ENCODE data around the gene SSU72. TPM values are rescaled to one million over a fixed set of nuclear protein-coding genes. Genes with fewer than 3 reads are reported as not detected.

Gene SSU72
- total and polyA plus RNA-seq, 5 donors, result 112 to 130 (median 113) TPM

DNA sequence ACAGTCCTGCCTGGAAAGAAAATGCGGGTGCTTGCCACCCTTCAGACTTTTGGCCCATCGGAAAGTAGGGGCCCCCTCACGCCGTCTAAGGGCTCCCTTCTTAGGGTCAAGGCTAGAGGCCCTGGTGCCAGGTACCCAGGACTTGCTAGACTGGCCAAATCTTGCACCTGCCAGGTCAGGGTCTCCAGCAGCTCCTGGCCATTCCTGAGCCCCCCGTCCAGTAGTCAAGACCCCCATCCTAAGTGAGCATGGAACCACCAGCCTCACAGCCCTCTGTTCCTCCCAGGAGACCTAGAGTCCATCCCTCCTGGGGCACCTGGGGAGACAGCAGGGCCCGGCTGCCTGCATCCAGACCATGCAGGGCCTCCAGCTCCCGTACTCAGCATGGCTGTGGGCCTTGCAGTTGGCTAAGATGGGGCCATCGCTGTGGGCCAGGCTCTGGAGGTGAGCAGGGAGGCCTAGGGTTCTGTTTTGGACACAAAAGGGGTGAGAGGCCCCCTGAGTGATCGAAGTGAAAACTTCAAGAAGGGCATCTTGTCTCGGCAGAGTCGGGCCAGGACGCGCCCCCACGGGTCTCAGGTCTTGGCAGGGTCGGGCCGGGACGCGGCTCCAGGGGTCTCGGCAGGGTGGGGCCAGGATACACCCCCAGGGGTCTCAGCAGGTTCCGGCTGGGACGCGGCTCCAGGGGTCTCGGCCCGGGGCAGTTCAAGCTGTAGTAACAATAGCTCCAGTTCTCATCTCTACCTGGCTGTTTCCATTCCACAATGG, 19.4 kb upstream of the SSU72 start:
- 83% methylated on average over 24 of the region's 24 CpGs for WGBS
- ATAC-seq, result peak in 1 of 2 donors; percentile 10
- H3K27ac ChIP-seq (ENCODE audit: low read length), result no peak overlapping the region
- peak in 1 of 3 donors; percentile 8 for DNase-seq
- no peaks in the 10 kb centered on the region for H3K4me1 ChIP-seq (ENCODE audit: control insufficient read depth, insufficient read depth, low read length)
- H3K27me3 ChIP-seq (ENCODE audit: control insufficient read depth, insufficient read depth), result no peaks in the 10 kb centered on the region
- intact Hi-C loops (cut with DNase I), result no loop called here
- H3K4me3 ChIP-seq (ENCODE audit: low read length), result no peak overlapping the region
- no peaks in the 10 kb centered on the region for H3K9me3 ChIP-seq (ENCODE audit: control insufficient read depth, low read length)

DNA sequence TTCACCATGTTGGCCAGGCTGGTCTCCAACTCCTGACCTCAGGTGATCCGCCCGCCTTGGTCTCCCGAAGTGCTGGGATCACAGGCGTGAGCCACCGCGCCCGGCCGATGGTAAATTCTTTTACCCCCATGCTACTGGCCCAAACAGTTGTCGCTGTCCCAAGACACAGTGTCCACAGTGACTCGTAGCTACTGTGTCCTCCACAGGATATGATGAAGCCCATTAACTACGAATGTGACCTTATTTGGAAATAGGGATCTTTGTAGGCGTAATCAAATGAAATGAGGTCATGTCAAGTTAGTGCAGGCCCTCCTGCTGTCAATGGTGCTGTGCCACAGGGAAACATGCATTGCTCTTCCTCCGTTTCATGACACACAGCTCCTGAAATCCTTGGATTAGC, 16.8 kb upstream of the SSU72 start:
- intact Hi-C loops (cut with DNase I), result no loop called here
- no peaks in the 10 kb centered on the region for H3K27me3 ChIP-seq (ENCODE audit: control insufficient read depth, insufficient read depth)
- ATAC-seq, result no peak
- DNase-seq, result peak in 1 of 3 donors; percentile 27
- no peak overlapping the region for H3K27ac ChIP-seq (ENCODE audit: low read length)
- WGBS, result 82% methylated on average over 13 of the region's 13 CpGs
- H3K9me3 ChIP-seq (ENCODE audit: control insufficient read depth, low read length), result no peaks in the 10 kb centered on the region
- H3K4me1 ChIP-seq (ENCODE audit: control insufficient read depth, insufficient read depth, low read length), result no peaks in the 10 kb centered on the region
- H3K4me3 ChIP-seq (ENCODE audit: low read length), result no peak overlapping the region

DNA sequence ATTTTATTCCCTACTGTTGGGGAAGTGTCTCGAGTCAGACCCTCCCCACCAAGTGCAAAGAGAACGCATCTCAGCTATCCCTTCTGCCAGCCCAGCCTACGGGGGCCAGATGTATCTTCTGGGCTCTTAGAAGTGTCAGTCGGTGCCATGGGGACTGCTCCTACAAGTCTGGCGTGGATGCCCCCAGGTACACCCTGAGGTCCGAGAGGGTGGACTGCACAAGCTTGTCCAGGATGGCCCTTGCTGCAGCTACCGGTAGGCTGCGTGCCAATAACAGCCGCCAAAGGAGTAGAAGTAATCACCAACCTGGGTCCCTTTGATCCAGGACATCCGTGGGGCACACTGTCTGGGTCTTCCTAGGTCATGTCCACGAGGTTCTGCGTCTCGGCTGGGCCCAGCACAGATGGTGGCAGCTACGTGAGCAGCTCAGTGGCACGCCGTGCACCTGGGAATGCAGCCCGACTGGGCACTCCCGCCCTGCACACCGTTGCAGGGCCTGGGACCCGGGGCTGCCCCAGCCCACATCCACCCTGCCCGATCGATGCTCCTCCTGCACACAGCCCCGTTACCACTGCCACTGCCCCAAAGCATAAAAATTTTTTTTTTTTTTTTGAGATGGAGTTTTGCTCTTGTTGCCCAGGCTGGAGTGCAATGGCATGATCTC, 8.8 kb upstream of the SSU72 start:
- no peaks in the 10 kb centered on the region for H3K27me3 ChIP-seq (ENCODE audit: control insufficient read depth, insufficient read depth)
- H3K27ac ChIP-seq (ENCODE audit: low read length), result no peak overlapping the region
- 84% methylated on average over 23 of the region's 23 CpGs for WGBS
- no peaks in the 10 kb centered on the region for H3K4me1 ChIP-seq (ENCODE audit: control insufficient read depth, insufficient read depth, low read length)
- no peak overlapping the region for H3K4me3 ChIP-seq (ENCODE audit: low read length)
- ATAC-seq, result no peak
- intact Hi-C loops (cut with DNase I), result no loop called here
- peak in 2 of 3 donors; percentile 32 for DNase-seq
- H3K9me3 ChIP-seq (ENCODE audit: control insufficient read depth, low read length), result no peaks in the 10 kb centered on the region

DNA sequence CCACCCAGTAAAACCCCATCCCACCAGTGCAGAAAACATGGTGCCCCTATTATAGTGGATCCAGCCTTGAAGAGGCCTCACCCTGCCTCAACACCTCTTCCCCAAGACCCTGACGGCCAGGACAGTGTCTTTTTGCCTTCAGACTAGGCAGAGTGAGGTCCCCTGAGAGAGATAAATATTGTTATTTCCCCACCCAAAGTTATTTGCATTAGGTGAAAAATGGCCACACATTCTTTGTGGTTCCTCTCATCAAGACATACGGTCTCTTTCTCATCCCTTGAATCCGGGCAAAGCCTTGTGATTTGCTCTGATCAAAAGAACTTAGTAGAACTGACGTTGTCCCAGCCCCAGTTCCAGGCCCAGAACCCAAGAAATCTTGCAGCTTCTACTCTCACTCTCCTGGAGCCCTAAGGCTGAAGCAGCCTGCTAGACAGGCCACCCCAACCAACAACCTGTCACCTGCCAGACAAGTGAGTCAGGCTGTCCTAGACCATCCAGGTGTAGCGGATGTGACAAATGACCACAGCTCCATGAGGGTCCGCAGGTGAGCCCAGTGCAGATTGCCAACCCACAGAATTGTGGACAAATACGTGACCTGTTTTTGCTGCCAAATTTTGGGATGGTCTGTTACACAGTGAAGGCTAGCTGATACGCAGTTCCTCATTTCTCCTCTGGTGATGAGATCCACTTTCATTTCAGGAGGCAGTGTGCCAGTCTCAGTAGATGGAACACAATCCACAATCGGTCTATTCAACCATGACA, 8.1 kb upstream of the SSU72 start:
- no peaks in the 10 kb centered on the region for H3K27me3 ChIP-seq (ENCODE audit: control insufficient read depth, insufficient read depth)
- no peaks in the 10 kb centered on the region for H3K9me3 ChIP-seq (ENCODE audit: control insufficient read depth, low read length)
- ATAC-seq (no peak), DNase-seq (peak in 1 of 3 donors; percentile 2)
- H3K4me1 ChIP-seq (ENCODE audit: control insufficient read depth, insufficient read depth, low read length), result no peaks in the 10 kb centered on the region
- intact Hi-C loops (cut with DNase I), result no loop called here
- no peak overlapping the region for H3K4me3 ChIP-seq (ENCODE audit: low read length)
- 72% methylated on average over 9 of the region's 9 CpGs for WGBS
- no peak overlapping the region for H3K27ac ChIP-seq (ENCODE audit: low read length)

DNA sequence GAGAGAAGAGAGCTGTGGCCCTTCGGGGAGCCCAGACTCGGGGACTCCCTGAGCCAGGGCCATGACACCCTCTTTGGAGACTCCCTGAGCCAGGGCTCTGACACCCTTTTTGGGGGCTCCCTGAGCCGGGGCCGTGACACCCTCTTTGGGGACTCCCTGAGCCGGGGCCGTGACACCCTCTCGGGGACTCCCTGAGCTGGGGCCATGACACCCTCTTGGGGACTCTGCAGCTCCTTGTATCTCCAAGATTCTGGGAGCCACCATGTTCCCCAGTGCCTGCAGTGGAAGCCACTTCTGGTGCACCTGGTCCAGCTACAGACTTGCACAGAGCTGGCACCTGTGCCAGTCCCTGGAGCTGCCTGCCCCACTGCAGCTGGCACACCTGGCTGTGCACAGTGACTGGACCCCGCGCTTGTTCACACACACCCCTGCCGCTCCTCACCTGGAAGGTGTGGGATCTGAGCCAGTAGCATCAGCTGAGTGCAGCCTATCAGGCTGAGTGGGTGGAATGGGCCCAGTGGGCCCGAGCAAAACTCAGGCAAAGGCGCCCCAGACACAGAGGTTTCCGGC, 3.8 kb upstream of the SSU72 start:
- H3K9me3 ChIP-seq (ENCODE audit: control insufficient read depth, low read length), result no peaks in the 10 kb centered on the region
- H3K4me1 ChIP-seq (ENCODE audit: control insufficient read depth, insufficient read depth, low read length), result no peaks in the 10 kb centered on the region
- H3K27ac ChIP-seq (ENCODE audit: low read length), result no peak overlapping the region
- peak in 2 of 3 donors; percentile 13 to 55 for DNase-seq
- H3K27me3 ChIP-seq (ENCODE audit: control insufficient read depth, insufficient read depth), result no peaks in the 10 kb centered on the region
- intact Hi-C loops (cut with DNase I), result no loop called here
- no peak overlapping the region for H3K4me3 ChIP-seq (ENCODE audit: low read length)
- WGBS, result 87% methylated on average over 13 of the region's 13 CpGs
- no peak for ATAC-seq

DNA sequence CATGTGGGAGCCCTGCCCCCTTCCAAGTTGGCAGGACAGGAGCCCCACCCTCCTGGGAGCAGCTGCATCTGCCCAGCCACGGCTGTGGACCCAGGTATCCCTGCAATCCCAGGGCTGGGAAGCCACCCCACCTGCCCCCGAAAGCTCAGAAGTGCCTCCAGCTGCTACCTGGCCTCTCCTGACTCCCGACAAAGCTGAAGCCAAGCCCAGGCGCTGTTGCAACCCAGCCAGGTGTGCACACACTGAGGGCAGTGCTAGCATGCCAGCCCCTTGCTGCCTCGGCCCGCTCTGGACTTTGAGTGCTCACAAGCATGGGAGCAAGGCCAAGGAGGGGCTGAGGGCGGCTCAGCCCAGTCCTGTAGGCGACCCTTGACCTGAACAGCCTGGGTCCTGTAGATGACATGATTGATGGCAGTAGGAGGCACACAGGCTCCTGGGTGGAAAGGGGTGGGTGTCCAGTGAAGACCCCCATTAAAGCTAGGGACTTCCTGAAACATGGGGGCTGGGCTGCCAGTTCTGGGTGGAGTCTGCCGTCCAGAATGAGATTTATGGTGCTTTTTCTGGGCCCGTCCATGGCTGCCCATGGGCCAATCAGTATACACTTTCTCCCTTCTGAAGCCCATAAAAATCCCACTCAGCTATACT, 2.8 kb upstream of the SSU72 start:
- ATAC-seq, result no peak
- peak in 2 of 3 donors; percentile 38 to 51 for DNase-seq
- H3K4me1 ChIP-seq (ENCODE audit: control insufficient read depth, insufficient read depth, low read length), result no peaks in the 10 kb centered on the region
- H3K9me3 ChIP-seq (ENCODE audit: control insufficient read depth, low read length), result no peaks in the 10 kb centered on the region
- intact Hi-C loops (cut with DNase I), result no loop called here
- no peaks in the 10 kb centered on the region for H3K27me3 ChIP-seq (ENCODE audit: control insufficient read depth, insufficient read depth)
- no peak overlapping the region for H3K27ac ChIP-seq (ENCODE audit: low read length)
- 57% methylated on average over 10 of the region's 10 CpGs for WGBS
- H3K4me3 ChIP-seq (ENCODE audit: low read length), result no peak overlapping the region

DNA sequence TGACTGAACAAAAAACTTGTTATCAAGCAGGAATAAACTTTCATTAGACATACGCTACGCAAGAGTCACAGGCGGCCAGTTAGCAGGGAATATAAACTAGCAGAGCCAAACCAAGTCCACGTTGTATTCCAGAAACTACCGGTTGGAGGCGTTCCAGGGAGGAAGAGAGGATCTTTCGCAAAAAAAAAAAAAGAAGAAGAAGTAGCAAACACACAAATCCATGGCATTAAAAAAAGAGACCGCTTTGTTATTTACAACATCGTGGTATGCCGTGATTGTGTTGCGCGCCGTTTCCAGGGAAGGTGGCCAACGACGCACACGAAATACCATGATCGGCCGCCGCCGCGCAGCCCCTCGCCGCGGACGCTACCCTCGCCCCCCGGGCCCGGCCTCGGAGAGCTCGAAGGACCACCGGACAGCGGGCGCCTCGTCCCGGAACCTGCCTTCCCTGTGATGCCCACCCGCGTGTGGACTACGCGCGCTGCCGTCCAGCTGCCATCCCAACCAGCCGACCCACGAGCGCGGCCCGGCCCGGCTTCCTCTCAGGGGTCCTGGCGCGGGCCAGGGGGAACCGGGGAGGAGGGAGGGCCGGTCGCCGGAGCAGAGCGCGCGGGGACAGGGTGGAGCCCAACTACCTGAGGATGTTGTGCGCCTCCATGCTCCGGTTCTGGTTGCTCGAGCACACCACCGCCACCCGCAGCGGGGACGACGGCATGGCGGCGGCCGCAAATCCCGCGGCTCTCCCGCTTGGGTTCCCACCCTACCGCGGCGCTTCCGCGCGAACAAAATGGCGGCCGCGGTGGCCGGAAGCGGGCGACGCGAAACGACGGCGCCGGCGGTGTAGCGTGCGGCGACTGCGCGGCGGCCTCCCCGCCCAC, 581 bp downstream of the SSU72 start:
- Histone ChIP-seq H3K27me3 (ENCODE audit: control insufficient read depth, insufficient read depth) (no peaks in the 10 kb centered on the region), H3K27ac (ENCODE audit: low read length) (peak overlapping the region; percentile 94), H3K9me3 (ENCODE audit: control insufficient read depth, low read length) (no peaks in the 10 kb centered on the region), H3K4me3 (ENCODE audit: low read length) (peak overlapping the region; percentile 74), H3K4me1 (ENCODE audit: control insufficient read depth, insufficient read depth, low read length) (peaks cover 2% of the 10 kb centered on the region)
- DNase-seq (peak; percentile 63 to 88 (median 84)), ATAC-seq (peak; percentile 81 to 83)
- intact Hi-C loops (cut with DNase I), result no loop called here
- under 1% methylated on average over 96 of the region's 96 CpGs for WGBS

DNA sequence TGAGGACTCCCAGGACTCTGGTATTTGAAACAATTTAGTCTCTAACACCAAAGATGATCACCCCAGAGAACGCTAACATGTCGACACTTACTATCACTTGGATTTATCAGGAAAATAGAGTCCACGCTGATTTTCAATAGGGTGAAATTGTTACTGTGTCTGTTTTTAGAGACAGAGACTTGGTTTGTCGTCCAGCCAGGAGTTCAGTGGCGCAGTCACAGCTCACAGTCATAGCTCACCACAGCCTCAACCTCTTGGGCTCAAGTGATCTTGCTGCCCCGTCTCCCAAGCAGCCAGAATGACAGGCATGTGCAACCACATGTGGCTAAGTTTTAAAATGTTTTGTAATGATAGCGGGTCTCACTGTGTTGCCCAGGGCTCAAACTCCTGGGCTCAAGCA, 5.3 kb downstream of the SSU72 start:
- no peaks in the 10 kb centered on the region for H3K27me3 ChIP-seq (ENCODE audit: control insufficient read depth, insufficient read depth)
- peaks cover 7% of the 10 kb centered on the region for H3K4me1 ChIP-seq (ENCODE audit: control insufficient read depth, insufficient read depth, low read length)
- DNase-seq (peak in 1 of 3 donors; percentile 34), ATAC-seq (no peak)
- H3K4me3 ChIP-seq (ENCODE audit: low read length), result no peak overlapping the region
- H3K27ac ChIP-seq (ENCODE audit: low read length), result no peak overlapping the region
- WGBS, result 67% methylated on average over 7 of the region's 7 CpGs
- intact Hi-C loops (cut with DNase I), result no loop called here
- no peaks in the 10 kb centered on the region for H3K9me3 ChIP-seq (ENCODE audit: control insufficient read depth, low read length)

DNA sequence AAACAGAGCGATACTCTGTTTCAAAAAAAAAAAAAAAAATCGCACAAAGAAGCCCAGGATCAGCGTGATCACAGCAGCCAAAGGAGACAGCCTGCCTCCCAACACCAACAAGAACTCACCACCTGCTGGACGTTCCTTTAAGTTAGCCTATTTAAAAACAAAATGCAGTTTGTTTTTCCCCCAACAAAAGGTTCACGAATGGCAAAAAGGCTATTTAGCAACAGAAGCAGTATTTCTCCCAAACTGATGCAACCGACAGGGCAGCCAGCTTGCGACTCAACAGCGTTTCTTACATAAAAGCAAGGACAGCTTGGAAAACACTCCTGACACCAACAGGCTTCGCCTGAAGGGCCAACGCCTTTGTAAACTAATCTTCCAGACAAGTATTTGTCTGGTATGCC, 6.8 kb downstream of the SSU72 start:
- peak overlapping the region; percentile 23 for H3K27ac ChIP-seq (ENCODE audit: low read length)
- ATAC-seq, result no peak
- H3K27me3 ChIP-seq (ENCODE audit: control insufficient read depth, insufficient read depth), result no peaks in the 10 kb centered on the region
- WGBS, result 70% methylated on average over 10 of the region's 10 CpGs
- no peaks in the 10 kb centered on the region for H3K9me3 ChIP-seq (ENCODE audit: control insufficient read depth, low read length)
- no peak overlapping the region for H3K4me3 ChIP-seq (ENCODE audit: low read length)
- peak in 1 of 3 donors; percentile 2 for DNase-seq
- intact Hi-C loops (cut with DNase I), result no loop called here
- H3K4me1 ChIP-seq (ENCODE audit: control insufficient read depth, insufficient read depth, low read length), result peaks cover 7% of the 10 kb centered on the region
